B cell (primary cell): ENCODE data around the gene CCNB1. TPM values are rescaled to one million over a fixed set of nuclear protein-coding genes. Genes with fewer than 3 reads are reported as not detected.

Source experiments
- ATAC-seq: fragments of 200-7000 bp; cut with Tn5 transposase; one replicate; pipeline ENCODE4 v1.10.0; 2021; ENCODE audit warnings: low read depth, mild to moderate bottlenecking, moderate number of reproducible peaks, moderate library complexity
- CTCF ChIA-PET: fragments of 350-600 bp; sonication (Branson Sonifier 250); formaldehyde crosslinking; loops from one replicate; lab custom pipeline; 2021; ENCODE audit warnings: antibody characterized with exemption, inconsistent platforms; lab: Charles Lee
- POLR2A ChIA-PET: fragments of 350-600 bp; sonication (Branson Sonifier 250); formaldehyde crosslinking; loops from one replicate; lab custom pipeline; 2021; ENCODE audit warnings: antibody characterized with exemption; lab: Charles Lee
- DNase-seq: peaks from one replicate; pipeline ENCODE4 v3.0.0; 2013
- H2AFZ ChIP-seq: 2 replicates; pipeline ENCODE4 v1.6.1; 2012; ENCODE audit warnings: mild to moderate bottlenecking, low read depth, low read length; ENCODE audit not compliant: insufficient read depth, poor library complexity, severe bottlenecking
- H3K27ac ChIP-seq, 2 donors: 1 replicate in 1 of 2; 2 replicates in 1 of 2; pipeline ENCODE4 v1.5.1; 2012 to 2013; ENCODE audit warnings: low read length in 2 of 2, mild to moderate bottlenecking in 2 of 2, moderate library complexity in 1 of 2
- H3K27me3 ChIP-seq, 4 experiments: fragments of 200-600 bp in 1 of 4; sonication (generic) in 1 of 4; replicated peaks in 1 of 4; 1 replicate in 2 of 4; 2 replicates in 2 of 4; pipeline versions ENCODE4 v1.6.1 to v1.7.0; 2013 to 2016; ENCODE audit warnings: low read length in 3 of 4, mild to moderate bottlenecking in 2 of 4, mixed read lengths in 1 of 4, moderate library complexity in 1 of 4; ENCODE audit not compliant: insufficient read depth in 4 of 4, control insufficient read depth in 3 of 4; ENCODE audit errors: control extremely low read depth in 1 of 4
- H3K36me3 ChIP-seq, 2 experiments: replicated peaks in 1 of 2; 1 replicate in 1 of 2; 2 replicates in 1 of 2; pipeline versions ENCODE4 v1.6.1 to v1.7.1; 2013; ENCODE audit warnings: low read length in 1 of 2; ENCODE audit not compliant: insufficient read depth in 2 of 2, control insufficient read depth in 1 of 2; ENCODE audit errors: control extremely low read depth in 1 of 2, extremely low read depth in 1 of 2
- H3K4me1 ChIP-seq, 2 donors: fragments of 200-600 bp in 1 of 2; sonication (generic) in 1 of 2; 1 replicate in 1 of 2; 2 replicates in 1 of 2; pipeline versions ENCODE4 v1.5.1 to v1.6.1; 2013 to 2017; ENCODE audit warnings: low read length in 2 of 2; ENCODE audit not compliant: control insufficient read depth in 2 of 2, insufficient read depth in 2 of 2
- H3K4me2 ChIP-seq: replicated peaks from 2 replicates; pipeline ENCODE3; 2012; ENCODE audit warnings: mild to moderate bottlenecking, low read depth, low read length; ENCODE audit not compliant: poor library complexity, severe bottlenecking
- H3K4me3 ChIP-seq, 5 experiments: fragments of 200-600 bp in 1 of 5; sonication (generic) in 1 of 5; 1 replicate in 3 of 5; 2 replicates in 2 of 5; pipeline versions ENCODE4 v1.5.1 to v1.7.0; 2011 to 2016; ENCODE audit warnings: low read length in 4 of 5, mild to moderate bottlenecking in 4 of 5, low read depth in 2 of 5, control low read depth in 1 of 5, moderate library complexity in 1 of 5; ENCODE audit not compliant: insufficient read depth in 1 of 5; ENCODE audit errors: control extremely low read depth in 1 of 5, extremely low read depth in 1 of 5
- H3K79me2 ChIP-seq: fragments of 200-600 bp; sonication (generic); one replicate; pipeline ENCODE4 v1.6.0; 2016; ENCODE audit warnings: low read length; ENCODE audit not compliant: control insufficient read depth, insufficient read depth
- H3K9ac ChIP-seq: fragments of 200-600 bp; sonication (generic); 2 replicates; pipeline ENCODE4 v1.6.1; 2017; ENCODE audit warnings: mild to moderate bottlenecking, low read length, moderate library complexity
- H3K9me3 ChIP-seq, 3 donors: one replicate each; pipeline versions ENCODE4 v1.6.1 to v1.7.1; 2013; ENCODE audit warnings: low read length in 2 of 3; ENCODE audit not compliant: control insufficient read depth in 2 of 3, insufficient read depth in 1 of 3; ENCODE audit errors: control extremely low read depth in 1 of 3
- H4K20me1 ChIP-seq: 2 replicates; pipeline ENCODE4 v1.6.0; 2012; ENCODE audit warnings: mild to moderate bottlenecking, low read length; ENCODE audit not compliant: insufficient read depth, control insufficient read depth, poor library complexity, severe bottlenecking
- H3K27ac Mint-ChIP-seq: one replicate; pipeline ENCODE4 v1.8.0; 2021; ENCODE audit warnings: mixed read lengths
- H3K27me3 Mint-ChIP-seq: one replicate; pipeline ENCODE4 v1.8.0; 2021; ENCODE audit warnings: mixed read lengths
- H3K4me1 Mint-ChIP-seq: one replicate; pipeline ENCODE4 v1.8.0; 2021; ENCODE audit warnings: mixed read lengths
- H3K4me3 Mint-ChIP-seq: one replicate; pipeline ENCODE4 v1.8.0; 2021; ENCODE audit warnings: mixed read lengths
- H3K9me3 Mint-ChIP-seq: one replicate; pipeline ENCODE4 v1.8.0; 2022; ENCODE audit warnings: mixed read lengths; ENCODE audit not compliant: insufficient read depth
- EZH2 ChIP-seq: IDR thresholded peaks from 2 replicates; pipeline ENCODE4 v1.6.1; 2012; ENCODE audit warnings: borderline replicate concordance, low read depth, mild to moderate bottlenecking, moderate library complexity, low read length; ENCODE audit not compliant: insufficient read depth, poor library complexity, severe bottlenecking
- WGBS: methylation state at CpG from one replicate; pipeline ENCODE4 v1.1.5; 2013; ENCODE audit warnings: missing lambda C conversion rate; ENCODE audit not compliant: insufficient coverage; 5-methylcytosine and 5-hydroxymethylcytosine counted together
- intact Hi-C: fragments of 100-400 bp; cut with micrococcal nuclease; formaldehyde crosslinking; loops from one replicate; pipeline ENCODE4 v1.10.0; 2022
- polyA plus RNA-seq: library from polyadenylated mRNA; depleted of rRNA; stranded (reverse); fragments of >200 nt; gene quantifications from 2 replicates; pipeline ENCODE4 v1.2.3, GENCODE V29; 2012
- total RNA-seq, 2 donors: library from RNA; stranded (reverse); fragments of 120-200 nt in 1 of 2; gene quantifications; 1 replicate in 1 of 2; 2 replicates in 1 of 2; pipeline versions ENCODE4 v1.2.3 to v1.2.4, GENCODE V29; 2013 to 2022
- TF ChIP-seq, protein P1 (sequence below): fragments of 200-600 bp; IDR thresholded peaks from one replicate; pipeline ENCODE4 v1.8.0; 2022; ENCODE audit warnings: antibody characterized with exemption, mild to moderate bottlenecking

Gene CCNB1
- total and polyA plus RNA-seq, 2 donors (not counting 1 experiment from before 2014, with no cell fraction given), result 2.7 to 8.6 TPM

DNA sequence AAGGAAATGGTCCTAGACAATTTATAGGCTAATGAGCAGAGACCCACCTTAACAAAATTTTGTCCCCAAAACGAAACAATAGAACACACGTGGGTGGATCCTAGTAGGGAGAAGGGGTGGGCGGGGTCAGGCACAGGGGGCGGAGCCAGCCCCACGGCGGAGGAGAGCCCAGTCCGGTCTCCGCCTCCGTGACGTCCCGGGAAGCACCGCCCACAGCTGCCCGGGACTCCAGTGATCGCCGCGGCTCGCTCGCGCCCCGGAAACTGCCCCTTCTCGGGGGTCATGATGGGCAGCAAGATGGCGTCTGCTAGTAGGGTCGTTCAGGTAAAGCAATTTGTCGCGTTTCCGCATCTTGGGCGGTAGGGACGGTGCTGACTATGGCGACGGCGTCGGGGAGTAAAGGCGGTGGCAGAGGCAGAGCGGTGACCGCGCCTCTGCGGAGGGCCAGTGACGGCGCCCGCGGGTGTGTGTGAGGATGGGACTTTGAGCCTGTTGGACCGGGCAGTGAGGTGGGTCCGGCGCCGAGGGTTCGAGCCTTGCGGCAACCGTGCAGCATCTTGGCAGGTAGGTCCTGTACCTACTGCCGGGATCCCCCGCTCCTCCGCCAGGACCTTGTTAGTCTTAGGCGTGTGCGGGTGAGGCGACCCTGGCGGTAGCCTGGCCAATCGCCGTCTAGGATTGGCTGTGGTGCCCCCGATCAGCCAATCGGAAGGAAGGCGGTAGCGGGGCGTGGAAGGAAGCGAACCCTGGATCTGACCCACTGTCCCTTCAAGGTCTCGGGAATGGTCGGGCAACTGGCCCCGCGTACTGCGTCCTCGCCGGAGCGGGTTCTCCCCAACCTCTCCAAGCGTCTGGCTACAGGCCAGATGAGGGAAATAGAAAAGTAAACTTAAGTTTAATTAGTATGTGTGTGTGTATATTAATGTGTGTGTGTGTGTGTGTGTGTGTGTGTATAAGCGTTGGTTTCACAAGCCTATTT, 50.9 kb downstream of the CCNB1 start:
- Mint-ChIP-seq H3K27ac (peak overlapping the region; percentile 98), H3K9me3 (no peaks in the 10 kb centered on the region), H3K4me3 (peak overlapping the region; percentile 99), H3K4me1 (peaks cover 20% of the 10 kb centered on the region), H3K27me3 (no peaks in the 10 kb centered on the region)
- Histone ChIP-seq H3K9me3 (no peaks in the 10 kb centered on the region), H3K9ac (peak overlapping the region; percentile 95), H4K20me1 (peaks cover 15% of the 10 kb centered on the region), H3K36me3 (peaks cover 0 to 3% of the 10 kb centered on the region in 2 experiments), H3K79me2 (peaks cover 39% of the 10 kb centered on the region), H2AFZ (peak overlapping the region; percentile 99), H3K27ac (peak overlapping the region; percentile 93 to 94), H3K27me3 (no peaks in the 10 kb centered on the region), H3K4me1 (peaks cover 8 to 17% of the 10 kb centered on the region in 2 donors), H3K4me2 (peak overlapping the region; percentile 85), H3K4me3 (peak overlapping the region; percentile 85 to 100 (median 97))
- WGBS, result under 1% methylated on average over 70 of the region's 73 CpGs
- POLR2A ChIA-PET, result interaction anchor here (0.6 to 1.4 kb wide), 4 partner anchors 17 to 152 kb away, joined by 3 to 5 read pairs (median 4); partner anchors contain the start of genes CCNB1, CDK7, CENPH and RAD17
- CTCF ChIA-PET, result interaction anchor here (1.0 to 2.5 kb wide), 2 partner anchors 17 to 124 kb away, joined by 4 to 11 read pairs; partner anchors contain the start of genes CDK7 and SLC30A5
- peak; percentile 95 for DNase-seq
- no peak for TF ChIP-seq EZH2
- TF ChIP-seq, protein P1, sequence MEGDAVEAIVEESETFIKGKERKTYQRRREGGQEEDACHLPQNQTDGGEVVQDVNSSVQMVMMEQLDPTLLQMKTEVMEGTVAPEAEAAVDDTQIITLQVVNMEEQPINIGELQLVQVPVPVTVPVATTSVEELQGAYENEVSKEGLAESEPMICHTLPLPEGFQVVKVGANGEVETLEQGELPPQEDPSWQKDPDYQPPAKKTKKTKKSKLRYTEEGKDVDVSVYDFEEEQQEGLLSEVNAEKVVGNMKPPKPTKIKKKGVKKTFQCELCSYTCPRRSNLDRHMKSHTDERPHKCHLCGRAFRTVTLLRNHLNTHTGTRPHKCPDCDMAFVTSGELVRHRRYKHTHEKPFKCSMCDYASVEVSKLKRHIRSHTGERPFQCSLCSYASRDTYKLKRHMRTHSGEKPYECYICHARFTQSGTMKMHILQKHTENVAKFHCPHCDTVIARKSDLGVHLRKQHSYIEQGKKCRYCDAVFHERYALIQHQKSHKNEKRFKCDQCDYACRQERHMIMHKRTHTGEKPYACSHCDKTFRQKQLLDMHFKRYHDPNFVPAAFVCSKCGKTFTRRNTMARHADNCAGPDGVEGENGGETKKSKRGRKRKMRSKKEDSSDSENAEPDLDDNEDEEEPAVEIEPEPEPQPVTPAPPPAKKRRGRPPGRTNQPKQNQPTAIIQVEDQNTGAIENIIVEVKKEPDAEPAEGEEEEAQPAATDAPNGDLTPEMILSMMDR, result no peak
- peak; percentile 90 for ATAC-seq
- intact Hi-C loops, result loop anchor here (1.0 to 5.0 kb wide), 6 partner anchors 16 to 151 kb away; partner anchors contain the start of genes AK6, CCDC125, CCNB1 and CDK7
